IMR-90 (cell line): Measurements from ENCODE around the gene CASZ1. TPM values are rescaled to one million over a fixed set of nuclear protein-coding genes. Genes with fewer than 3 reads are reported as not detected.
A peak's percentile ranks its signal among the peaks of the same experiment; 100 is the strongest.

Source experiments
- ATAC-seq: fragments of 200-7000 bp; cut with Tn5 transposase; 2 replicates; pipeline ENCODE4 v1.9.1; 2020; ENCODE audit warnings: low read depth, mild to moderate bottlenecking, moderate library complexity
- BruUV-seq: library from RNA; stranded (reverse); fragments of 400-500 nt; replicated peaks from 2 replicates; lab custom pipeline; 2021; lab: Mats Ljungman, UMichigan
- CTCF ChIA-PET: fragments of 300-600 bp; formaldehyde crosslinking; extraction: SDS; loops from one replicate; lab custom pipeline; 2021; ENCODE audit warnings: antibody characterized with exemption; lab: Yijun Ruan, JAX
- POLR2A ChIA-PET: fragments of 300-600 bp; sonication (Branson Sonifier 250); formaldehyde crosslinking; loops from one replicate; lab custom pipeline; 2022; ENCODE audit warnings: antibody characterized with exemption; ENCODE audit not compliant: unreplicated experiment; lab: Charles Lee
- DNase-seq: peaks from one replicate; pipeline ENCODE4 v3.0.0; 2013
- H2AFZ ChIP-seq: replicated peaks from 2 replicates; pipeline ENCODE3; 2013; ENCODE audit warnings: low read length, mild to moderate bottlenecking; ENCODE audit not compliant: poor library complexity
- H2AK5ac ChIP-seq: 2 replicates; pipeline ENCODE4 v1.6.1; 2013; ENCODE audit warnings: low read depth, low read length, inconsistent platforms
- H2AK9ac ChIP-seq: replicated peaks from 2 replicates; pipeline ENCODE3; 2013; ENCODE audit warnings: mild to moderate bottlenecking, low read depth, low read length, moderate library complexity; ENCODE audit not compliant: poor library complexity
- H2BK120ac ChIP-seq: 2 replicates; pipeline ENCODE4 v1.6.1; 2013; ENCODE audit warnings: low read depth, low read length, inconsistent platforms
- H2BK15ac ChIP-seq: 3 replicates; pipeline ENCODE4 v1.6.1; 2013; ENCODE audit warnings: low read depth, low read length, inconsistent platforms
- H2BK20ac ChIP-seq: 2 replicates; pipeline ENCODE4 v1.6.1; 2013; ENCODE audit warnings: low read depth, mild to moderate bottlenecking, inconsistent platforms, low read length, moderate library complexity
- H2BK5ac ChIP-seq: 2 replicates; pipeline ENCODE4 v1.6.1; 2013; ENCODE audit warnings: mild to moderate bottlenecking, low read depth, low read length, inconsistent platforms; ENCODE audit not compliant: poor library complexity, severe bottlenecking
- H3K14ac ChIP-seq: replicated peaks from 2 replicates; pipeline ENCODE4 v1.6.1; 2013; ENCODE audit warnings: low read depth, low read length, inconsistent platforms
- H3K18ac ChIP-seq: 2 replicates; pipeline ENCODE4 v1.6.1; 2013; ENCODE audit warnings: low read depth, low read length, control low read depth
- H3K23ac ChIP-seq: 2 replicates; pipeline ENCODE4 v1.6.1; 2013; ENCODE audit warnings: low read depth, low read length, inconsistent platforms
- H3K27ac ChIP-seq: 2 replicates; pipeline ENCODE4 v1.5.1; 2013; ENCODE audit warnings: mild to moderate bottlenecking, control low read depth, low read length; ENCODE audit not compliant: insufficient read depth
- H3K27me3 ChIP-seq: 2 replicates; pipeline ENCODE4 v1.6.1; 2013; ENCODE audit warnings: low read length; ENCODE audit not compliant: control insufficient read depth, insufficient read depth
- H3K36me3 ChIP-seq: 2 replicates; pipeline ENCODE4 v1.6.1; 2013; ENCODE audit warnings: low read length, mixed read lengths; ENCODE audit not compliant: control insufficient read depth, insufficient read depth
- H3K4ac ChIP-seq: 2 replicates; pipeline ENCODE4 v1.6.1; 2013; ENCODE audit warnings: low read depth, low read length, inconsistent platforms
- H3K4me1 ChIP-seq: 2 replicates; pipeline ENCODE4 v1.6.1; 2013; ENCODE audit warnings: low read length, mixed read lengths; ENCODE audit not compliant: control insufficient read depth, insufficient read depth
- H3K4me2 ChIP-seq: 2 replicates; pipeline ENCODE4 v1.6.1; 2013; ENCODE audit warnings: low read depth, mild to moderate bottlenecking, control low read depth, low read length, moderate library complexity
- H3K4me3 ChIP-seq: 2 replicates; pipeline ENCODE4 v1.5.1; 2013; ENCODE audit warnings: low read depth, mild to moderate bottlenecking, control low read depth, low read length, moderate library complexity; ENCODE audit not compliant: insufficient read depth
- H3K56ac ChIP-seq: 2 replicates; pipeline ENCODE4 v1.6.1; 2013; ENCODE audit warnings: low read length, inconsistent platforms; ENCODE audit not compliant: insufficient read depth; ENCODE audit errors: extremely low read depth
- H3K79me1 ChIP-seq, 2 experiments: 2 replicates each; pipeline ENCODE4 v1.6.1; 2013; ENCODE audit warnings: low read length in 2 of 2, inconsistent platforms in 1 of 2, low read depth in 1 of 2
- H3K9ac ChIP-seq: 2 replicates; pipeline ENCODE4 v1.6.1; 2013; ENCODE audit warnings: low read depth, low read length, control low read depth
- H3K9me1 ChIP-seq: 2 replicates; pipeline ENCODE4 v1.6.1; 2013; ENCODE audit warnings: low read length, inconsistent platforms; ENCODE audit not compliant: insufficient read depth
- H3K9me3 ChIP-seq: 2 replicates; pipeline ENCODE4 v1.6.1; 2013; ENCODE audit warnings: low read length; ENCODE audit not compliant: control insufficient read depth, insufficient read depth
- H4K20me1 ChIP-seq: 2 replicates; pipeline ENCODE4 v1.6.1; 2013; ENCODE audit warnings: low read length, inconsistent platforms; ENCODE audit not compliant: insufficient read depth
- H4K5ac ChIP-seq: 2 replicates; pipeline ENCODE4 v1.6.1; 2013; ENCODE audit warnings: mild to moderate bottlenecking, low read depth, low read length, control low read depth
- H4K8ac ChIP-seq, 2 experiments: 2 replicates each; pipeline ENCODE4 v1.6.1; 2013; ENCODE audit warnings: low read depth in 2 of 2, low read length in 2 of 2, control low read depth in 1 of 2, inconsistent platforms in 1 of 2
- H4K91ac ChIP-seq: 2 replicates; pipeline ENCODE4 v1.6.1; 2013; ENCODE audit warnings: low read depth, low read length, inconsistent platforms; ENCODE audit not compliant: insufficient read depth
- BHLHE40 ChIP-seq: fragments of 150-350 bp; IDR thresholded peaks from 2 replicates; pipeline ENCODE4 v1.6.1; 2016; ENCODE audit warnings: mild to moderate bottlenecking, low read depth, low read length
- FOS ChIP-seq: fragments of 150-350 bp; IDR thresholded peaks from 2 replicates; pipeline ENCODE4 v1.6.1; 2016; ENCODE audit warnings: low read depth, low read length
- MAFK ChIP-seq: IDR thresholded peaks from 2 replicates; pipeline ENCODE4 v1.6.1; 2012; ENCODE audit warnings: low read depth, low read length, improper control_type of control experiment
- MXI1 ChIP-seq: IDR thresholded peaks from 2 replicates; pipeline ENCODE4 v1.6.1; 2012; ENCODE audit warnings: low read depth, mild to moderate bottlenecking, low read length, moderate library complexity, borderline replicate concordance
- RAD21 ChIP-seq: IDR thresholded peaks from 2 replicates; pipeline ENCODE4 v1.6.1; 2012; ENCODE audit warnings: low read length, improper control_type of control experiment
- RFX5 ChIP-seq: IDR thresholded peaks from 2 replicates; pipeline ENCODE4 v1.8.0; 2012; ENCODE audit warnings: low read depth, mild to moderate bottlenecking, low read length, moderate library complexity
- SMC3 ChIP-seq: fragments of 150-350 bp; IDR thresholded peaks from 2 replicates; pipeline ENCODE4 v1.6.1; 2016; ENCODE audit warnings: low read depth, mild to moderate bottlenecking, antibody characterized with exemption, low read length, moderate library complexity
- USF2 ChIP-seq: fragments of 150-350 bp; IDR thresholded peaks from 2 replicates; pipeline ENCODE4 v1.6.1; 2017; ENCODE audit warnings: mild to moderate bottlenecking, antibody characterized with exemption, low read length, low read depth
- whole genome bisulfite sequencing, 2 experiments: methylation state at CpG; one replicate each; pipeline versions ENCODE4 v1.1.5 to v1.1.7; 2013; ENCODE audit warnings: missing lambda C conversion rate in 2 of 2; ENCODE audit not compliant: insufficient read length in 1 of 2; ENCODE audit errors: extremely low coverage in 2 of 2; 5-methylcytosine and 5-hydroxymethylcytosine counted together
- dilution Hi-C: fragments of 300-500 bp; cut with HindIII; formaldehyde crosslinking; loops from one replicate; pipeline ENCODE4 v1.14.3; 2018; ENCODE audit warnings: low sequenced_read_pairs; ENCODE audit not compliant: unreplicated experiment
- in situ Hi-C: fragments of 300-500 bp; cut with MboI; formaldehyde crosslinking; loops from 3 replicates; pipeline ENCODE4 v1.14.3; 2019; ENCODE audit warnings: low sequenced_read_pairs, inconsistent platforms, mixed read lengths
- intact Hi-C: fragments of 100-400 bp; cut with micrococcal nuclease; formaldehyde crosslinking; loops from 2 replicates; pipeline ENCODE4 v1.10.0; 2022
- polyA plus RNA-seq, 3 experiments: library from polyadenylated mRNA; depleted of rRNA; stranded (reverse); fragments of >200 nt; gene quantifications; 2 replicates each; pipeline ENCODE4 v1.2.3, GENCODE V29; 2012; ENCODE audit warnings: low replicate concordance in 1 of 3
- total RNA-seq: library from RNA; depleted of rRNA; stranded (reverse); fragments of >200 nt; gene quantifications from 2 replicates; pipeline ENCODE4 v1.2.3, GENCODE V29; 2012

The CASZ1 gene
- total and polyA plus RNA-seq, 2 of the 4 experiments (the other 2 are of a cell fraction) = 0.18 to 0.24 TPM

DNA sequence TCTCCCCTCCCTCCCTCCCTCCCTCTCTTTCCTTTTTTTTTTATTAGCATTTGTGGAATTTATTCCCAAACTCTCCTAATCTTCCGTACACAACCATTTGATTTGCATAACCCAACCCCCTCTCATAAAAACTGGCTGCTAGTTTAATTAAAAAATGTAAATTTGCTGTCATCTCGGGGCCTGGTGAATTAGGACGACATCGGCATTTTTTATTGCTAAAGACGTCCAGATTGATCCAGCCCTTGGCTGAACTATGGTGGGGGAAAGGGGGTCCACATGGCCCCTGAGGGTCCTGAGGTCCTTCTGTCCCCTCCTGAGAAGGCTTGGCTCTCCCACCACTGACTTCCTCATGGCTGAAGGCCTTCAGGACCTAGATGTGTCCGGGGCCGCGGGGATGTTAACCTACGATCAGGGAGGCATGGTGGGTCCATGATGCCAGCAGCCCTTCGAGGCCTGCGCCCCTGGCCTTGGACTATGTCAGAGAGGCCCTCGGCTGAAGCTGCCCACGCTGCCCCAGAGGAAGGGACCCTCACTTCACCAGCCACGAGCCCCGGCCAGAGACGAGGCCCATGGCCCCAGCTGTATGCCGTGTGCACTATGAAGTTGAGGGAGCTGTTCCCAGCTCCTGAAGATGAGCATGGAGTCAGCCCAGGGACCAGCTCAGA lies 105.2 kb downstream of the CASZ1 start:
- Histone ChIP-seq H4K8ac (no peak overlapping the region), H3K27me3 (peaks cover 11% of the 10 kb centered on the region; the same call in 1 of the 2 replicates), H3K4me2 (no peak overlapping the region), H3K14ac (no peak overlapping the region), H3K23ac (no peak overlapping the region), H3K79me1 (no peaks in the 10 kb centered on the region), H3K4ac (no peak overlapping the region), H4K5ac (no peak overlapping the region), H2AFZ (no peak overlapping the region), H4K20me1 (no peaks in the 10 kb centered on the region), H3K9me3 (no peaks in the 10 kb centered on the region), H2BK20ac (no peak overlapping the region), H3K27ac (no peak overlapping the region), H4K91ac (no peak overlapping the region), H3K18ac (no peak overlapping the region), H2AK9ac (no peak overlapping the region), H3K9ac (no peak overlapping the region), H3K56ac (no peak overlapping the region), H2BK15ac (no peak overlapping the region), H3K9me1 (no peaks in the 10 kb centered on the region), H2BK120ac (no peak overlapping the region), H3K36me3 (no peaks in the 10 kb centered on the region), H2BK5ac (no peak overlapping the region), H3K4me3 (no peak overlapping the region), H3K4me1 (peaks cover 2% of the 10 kb centered on the region; the same call in 1 of the 2 replicates), H2AK5ac (no peak overlapping the region)
- TF ChIP-seq BHLHE40 (no peak), RAD21 (no peak), MAFK (peak; percentile 83), USF2 (no peak), MXI1 (no peak), RFX5 (no peak), FOS (no peak), SMC3 (no peak)
- BruUV-seq = no TSS peak
- ChIA-PET CTCF (no interaction called here), POLR2A (no interaction called here)
- no peak for ATAC-seq
- dilution Hi-C loops (no loop called here), intact Hi-C loops (loop anchor here (10.0 kb wide), 1 partner anchor 174 kb away; no protein-coding TSS in a partner anchor), in situ Hi-C loops (loop anchor here (10.0 kb wide), 1 partner anchor 166 kb away; no protein-coding TSS in a partner anchor)
- WGBS, 2 experiments = no CpG with 5 or more reads among the region's 17 CpGs
- no peak for DNase-seq
